Hippocampal formation (tissue), 2 donors: ENCODE data around the gene MMRN1.

Experiments used
- DNase-seq, 2 donors: peaks; one replicate each; lab custom pipeline; 2025; lab: John Stamatoyannopoulos, UW

MMRN1 gene, protein sequence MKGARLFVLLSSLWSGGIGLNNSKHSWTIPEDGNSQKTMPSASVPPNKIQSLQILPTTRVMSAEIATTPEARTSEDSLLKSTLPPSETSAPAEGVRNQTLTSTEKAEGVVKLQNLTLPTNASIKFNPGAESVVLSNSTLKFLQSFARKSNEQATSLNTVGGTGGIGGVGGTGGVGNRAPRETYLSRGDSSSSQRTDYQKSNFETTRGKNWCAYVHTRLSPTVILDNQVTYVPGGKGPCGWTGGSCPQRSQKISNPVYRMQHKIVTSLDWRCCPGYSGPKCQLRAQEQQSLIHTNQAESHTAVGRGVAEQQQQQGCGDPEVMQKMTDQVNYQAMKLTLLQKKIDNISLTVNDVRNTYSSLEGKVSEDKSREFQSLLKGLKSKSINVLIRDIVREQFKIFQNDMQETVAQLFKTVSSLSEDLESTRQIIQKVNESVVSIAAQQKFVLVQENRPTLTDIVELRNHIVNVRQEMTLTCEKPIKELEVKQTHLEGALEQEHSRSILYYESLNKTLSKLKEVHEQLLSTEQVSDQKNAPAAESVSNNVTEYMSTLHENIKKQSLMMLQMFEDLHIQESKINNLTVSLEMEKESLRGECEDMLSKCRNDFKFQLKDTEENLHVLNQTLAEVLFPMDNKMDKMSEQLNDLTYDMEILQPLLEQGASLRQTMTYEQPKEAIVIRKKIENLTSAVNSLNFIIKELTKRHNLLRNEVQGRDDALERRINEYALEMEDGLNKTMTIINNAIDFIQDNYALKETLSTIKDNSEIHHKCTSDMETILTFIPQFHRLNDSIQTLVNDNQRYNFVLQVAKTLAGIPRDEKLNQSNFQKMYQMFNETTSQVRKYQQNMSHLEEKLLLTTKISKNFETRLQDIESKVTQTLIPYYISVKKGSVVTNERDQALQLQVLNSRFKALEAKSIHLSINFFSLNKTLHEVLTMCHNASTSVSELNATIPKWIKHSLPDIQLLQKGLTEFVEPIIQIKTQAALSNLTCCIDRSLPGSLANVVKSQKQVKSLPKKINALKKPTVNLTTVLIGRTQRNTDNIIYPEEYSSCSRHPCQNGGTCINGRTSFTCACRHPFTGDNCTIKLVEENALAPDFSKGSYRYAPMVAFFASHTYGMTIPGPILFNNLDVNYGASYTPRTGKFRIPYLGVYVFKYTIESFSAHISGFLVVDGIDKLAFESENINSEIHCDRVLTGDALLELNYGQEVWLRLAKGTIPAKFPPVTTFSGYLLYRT

DNA sequence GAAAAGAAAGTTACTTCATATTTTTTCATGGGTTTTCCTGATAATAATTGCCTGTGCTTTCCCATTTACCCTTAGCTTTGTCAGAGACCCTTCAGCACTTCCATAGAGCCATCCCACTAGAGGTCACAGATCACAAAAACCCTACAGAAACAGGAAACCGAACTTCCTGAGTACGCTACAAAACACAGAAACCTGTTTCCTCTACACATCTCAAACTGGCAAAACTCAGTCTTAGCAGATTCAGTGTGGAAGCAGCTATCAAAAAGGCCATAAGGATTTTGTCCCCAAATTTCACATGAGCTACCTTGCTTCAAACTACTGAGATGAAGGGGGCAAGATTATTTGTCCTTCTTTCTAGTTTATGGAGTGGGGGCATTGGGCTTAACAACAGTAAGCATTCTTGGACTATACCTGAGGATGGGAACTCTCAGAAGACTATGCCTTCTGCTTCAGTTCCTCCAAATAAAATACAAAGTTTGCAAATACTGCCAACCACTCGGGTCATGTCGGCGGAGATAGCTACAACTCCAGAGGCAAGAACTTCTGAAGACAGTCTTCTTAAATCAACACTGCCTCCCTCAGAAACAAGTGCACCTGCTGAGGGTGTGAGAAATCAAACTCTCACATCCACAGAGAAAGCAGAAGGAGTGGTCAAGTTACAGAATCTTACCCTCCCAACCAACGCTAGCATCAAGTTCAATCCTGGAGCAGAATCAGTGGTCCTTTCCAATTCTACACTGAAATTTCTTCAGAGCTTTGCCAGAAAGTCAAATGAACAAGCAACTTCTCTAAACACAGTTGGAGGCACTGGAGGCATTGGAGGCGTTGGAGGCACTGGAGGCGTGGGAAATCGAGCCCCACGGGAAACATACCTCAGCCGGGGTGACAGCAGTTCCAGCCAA is at the start of gene MMRN1:
MMRN1 (plus strand) TSS at position 206 of the 902 bp plus-strand sequence; CDS start at position 324, 118 bp downstream.
- no peak for DNase-seq

DNA sequence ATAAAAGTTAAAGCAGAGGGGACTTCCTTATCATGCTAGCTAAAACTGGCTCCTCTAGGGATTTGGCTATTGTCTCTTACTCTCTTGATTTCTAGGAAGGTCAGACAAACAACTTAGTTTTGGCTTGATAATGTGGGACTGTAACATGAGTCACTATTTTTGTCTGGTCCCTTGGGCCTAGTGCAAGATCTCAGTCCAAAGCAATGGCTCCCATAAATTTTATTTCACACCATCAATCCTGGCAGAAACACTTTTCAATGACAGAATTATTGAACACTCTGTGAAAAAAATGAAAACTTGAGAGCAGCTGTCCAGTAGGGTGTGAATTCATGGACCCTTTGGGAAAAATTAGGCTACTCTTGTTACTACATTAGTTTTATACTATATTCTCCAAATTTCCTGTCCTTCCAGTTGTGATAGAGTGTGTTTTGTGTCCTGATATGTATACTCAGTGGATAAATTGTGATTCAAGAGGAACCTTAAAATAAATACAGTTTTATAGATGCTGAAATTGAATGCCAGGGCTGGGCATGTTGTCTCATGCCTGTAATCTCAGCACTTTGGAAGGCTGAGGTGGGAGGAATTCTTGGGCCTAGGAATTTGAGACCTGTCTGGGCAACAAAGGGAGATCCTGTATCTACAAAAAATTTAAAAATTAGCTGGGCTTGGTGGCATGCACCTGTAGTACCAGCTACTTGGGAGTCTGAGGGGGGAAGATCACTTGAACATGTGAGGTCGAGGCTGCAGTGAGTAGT is 46.9 kb upstream of the MMRN1 start:
- no peak for DNase-seq

DNA sequence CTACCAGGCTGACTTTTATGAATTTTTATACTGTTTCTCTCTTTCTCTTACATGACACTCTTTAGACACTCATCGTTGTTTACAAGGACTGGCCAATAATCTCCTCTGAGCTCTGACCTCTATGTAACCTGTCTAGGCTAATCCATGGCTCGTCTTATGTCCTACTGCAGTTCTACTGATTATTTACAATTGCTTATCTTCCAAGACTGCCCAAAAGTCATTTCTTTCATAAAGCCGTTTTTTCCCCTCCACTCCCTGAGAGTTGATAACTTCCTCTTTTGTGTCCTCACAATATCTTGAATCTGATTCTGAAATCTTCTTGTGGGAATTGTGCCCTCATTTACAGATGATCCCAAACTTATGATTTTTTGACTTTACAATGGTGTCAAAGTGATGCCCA is 39.4 kb upstream of the MMRN1 start:
- DNase-seq = no peak

DNA sequence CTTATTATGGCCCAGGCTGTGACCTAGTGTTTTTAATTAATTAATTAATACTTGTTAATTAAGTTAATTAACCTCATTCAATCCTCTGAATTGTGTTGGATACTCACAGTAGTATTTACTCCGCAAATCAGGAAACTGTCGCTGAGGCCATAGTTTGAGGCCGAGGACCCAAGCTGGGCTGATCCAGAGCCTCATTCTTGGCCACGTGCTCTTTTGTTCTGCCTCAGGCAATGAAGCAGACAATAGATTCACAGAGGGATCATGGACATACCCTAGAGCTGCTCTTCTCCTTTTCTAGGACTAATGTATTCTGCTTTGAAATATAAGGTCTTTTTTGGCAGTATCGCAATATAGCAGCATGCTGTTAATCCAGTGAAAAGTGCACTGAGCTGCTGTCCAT is 33.7 kb upstream of the MMRN1 start:
- no peak for DNase-seq

DNA sequence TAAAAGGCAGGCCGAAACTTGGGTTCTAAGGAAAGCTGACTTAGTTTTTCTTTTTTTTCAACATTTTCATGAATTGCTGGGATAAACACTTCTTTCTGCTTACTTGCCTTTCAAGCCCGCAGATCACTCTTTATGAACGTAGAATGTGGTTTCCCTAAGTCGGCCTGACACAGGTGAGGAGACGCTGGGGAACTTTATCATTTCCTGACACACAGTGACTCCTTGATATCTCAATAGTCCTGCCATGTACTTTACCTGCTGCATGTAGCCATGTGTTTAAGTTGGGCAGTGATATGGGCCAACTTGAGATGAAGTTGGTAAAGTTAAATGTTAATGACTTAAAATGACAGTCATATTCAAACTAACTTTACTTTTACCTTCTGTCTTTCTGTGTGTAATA is 31.1 kb upstream of the MMRN1 start:
- no peak for DNase-seq

DNA sequence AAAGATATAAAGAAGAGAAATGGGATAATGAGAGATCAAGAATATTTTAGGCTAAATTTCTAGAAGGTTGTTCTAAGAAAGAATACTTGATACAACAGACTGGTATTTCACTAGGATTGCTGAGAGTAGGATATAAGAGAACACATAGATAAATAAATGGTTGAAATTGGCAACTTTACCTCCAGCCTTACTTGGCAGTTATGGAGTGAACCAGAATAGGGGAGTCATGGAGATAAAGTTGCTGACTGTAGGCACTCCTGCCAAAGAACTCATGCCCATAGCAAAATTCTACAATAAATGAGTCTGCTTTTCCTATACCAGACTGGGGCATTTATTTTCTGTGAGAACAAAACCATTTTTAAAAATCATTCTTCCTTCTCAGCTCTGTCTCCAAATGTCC is 26.4 kb upstream of the MMRN1 start:
- DNase-seq = no peak

DNA sequence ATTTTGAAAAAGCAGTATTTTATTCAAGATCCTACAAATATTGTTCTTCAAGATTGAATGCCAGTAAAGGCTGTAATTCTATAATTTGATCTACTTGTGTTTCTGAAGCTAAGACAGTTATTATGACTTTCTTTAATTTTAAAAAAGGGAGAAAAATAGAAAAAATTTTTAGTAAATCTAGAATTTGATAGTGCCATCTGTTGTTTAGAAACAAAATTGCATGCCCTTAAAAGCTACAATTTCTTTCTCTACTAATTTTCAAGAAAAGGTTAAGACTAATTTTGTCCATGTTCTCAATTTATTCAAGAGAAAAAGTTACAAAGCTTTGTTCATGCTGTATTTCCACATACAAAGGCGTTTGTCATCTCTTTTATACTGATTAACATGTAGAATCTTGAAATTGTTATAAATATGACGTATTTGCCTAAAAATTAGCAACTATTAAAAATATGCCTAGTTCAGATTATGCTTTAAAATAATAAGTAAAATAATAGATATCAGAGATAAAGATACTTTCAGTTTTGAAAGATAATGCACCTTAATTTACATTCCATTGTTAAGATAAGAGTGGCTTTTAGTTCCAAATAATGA is 25.6 kb upstream of the MMRN1 start:
- DNase-seq = peak in 1 of 2 donors; percentile 7

- DNase-seq = no peak
These were observed 23.4 kb upstream of the MMRN1 start for GRCh38 chr4:89871211-89871610.

DNA sequence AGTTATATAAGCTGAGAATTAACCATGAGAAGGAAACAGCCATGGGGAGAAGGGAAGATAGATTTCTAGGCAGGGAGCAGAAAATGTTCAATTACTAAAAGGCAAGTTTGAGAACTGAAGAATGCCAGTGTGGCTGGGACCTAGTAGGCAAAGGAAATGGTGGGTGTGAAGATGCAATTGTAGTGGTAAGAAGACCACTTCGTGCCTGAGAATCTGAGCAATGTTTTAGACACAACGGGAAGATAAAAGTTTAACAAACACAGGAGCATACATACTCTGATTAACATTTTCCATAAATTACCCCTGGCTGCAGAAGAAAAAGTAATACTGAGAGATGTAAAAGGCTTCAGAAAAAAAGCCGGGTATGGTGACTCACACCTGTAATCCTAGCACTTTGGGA is 18.1 kb upstream of the MMRN1 start:
- DNase-seq = no peak

DNA sequence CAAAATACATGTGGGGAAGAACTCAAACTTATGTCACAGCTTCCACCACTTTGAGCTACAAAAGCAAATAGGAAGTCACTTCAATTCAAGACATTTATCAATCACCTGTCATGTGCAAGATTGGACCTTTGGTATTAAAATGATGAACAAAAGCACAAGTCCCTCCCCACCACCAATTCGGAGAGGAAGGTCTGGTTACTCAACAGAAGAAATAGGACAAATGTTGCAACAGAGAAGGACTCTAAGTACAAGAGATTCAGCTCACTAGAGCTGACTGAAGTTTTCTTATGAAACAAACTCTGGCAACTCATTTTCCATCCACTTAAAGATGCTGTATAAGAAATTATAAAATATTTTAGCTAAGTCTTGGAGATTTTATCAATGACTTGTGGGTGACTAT is 16.0 kb upstream of the MMRN1 start:
- DNase-seq = no peak

- no peak for DNase-seq
These were observed 15.4 kb upstream of the MMRN1 start for GRCh38 chr4:89879215-89879614.

DNA sequence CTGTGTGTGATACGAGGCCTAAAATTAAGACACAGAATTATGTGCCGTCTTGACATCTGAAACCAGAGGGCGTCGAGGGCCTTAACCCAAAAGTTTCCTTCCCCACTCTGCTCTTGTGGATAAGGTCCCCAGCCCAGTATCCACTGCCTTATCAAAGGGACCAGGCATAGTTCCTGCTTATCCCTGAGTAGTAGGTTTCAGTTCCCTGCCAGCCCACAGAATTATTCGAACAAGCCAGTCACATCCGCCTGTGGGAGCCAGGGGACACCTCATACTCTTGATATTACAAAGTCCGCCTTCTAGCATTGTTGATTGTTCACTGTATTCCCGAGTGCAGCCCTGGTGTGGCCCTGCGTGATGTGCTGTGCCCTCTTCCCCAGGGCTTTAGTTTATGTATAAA is 5.4 kb upstream of the MMRN1 start:
- no peak for DNase-seq

DNA sequence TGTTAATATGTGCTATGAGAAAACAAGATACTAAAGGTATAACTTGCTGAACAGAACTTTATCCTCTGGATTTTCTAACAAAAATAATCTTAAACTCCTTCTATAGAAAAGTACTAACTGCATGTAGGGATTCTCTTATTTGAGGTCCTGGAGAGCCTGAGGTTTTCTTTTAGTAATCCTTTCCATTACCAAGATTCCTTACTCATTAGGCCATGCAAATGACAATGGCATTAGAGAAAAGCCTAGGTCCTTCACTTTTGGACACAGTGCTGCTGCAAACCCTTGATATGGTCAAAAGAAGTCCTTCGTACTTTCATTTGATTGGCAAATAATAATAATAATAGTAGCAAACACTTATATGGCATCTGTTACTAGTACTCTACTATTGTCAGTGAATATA is 3.2 kb downstream of the MMRN1 start:
- DNase-seq = no peak

DNA sequence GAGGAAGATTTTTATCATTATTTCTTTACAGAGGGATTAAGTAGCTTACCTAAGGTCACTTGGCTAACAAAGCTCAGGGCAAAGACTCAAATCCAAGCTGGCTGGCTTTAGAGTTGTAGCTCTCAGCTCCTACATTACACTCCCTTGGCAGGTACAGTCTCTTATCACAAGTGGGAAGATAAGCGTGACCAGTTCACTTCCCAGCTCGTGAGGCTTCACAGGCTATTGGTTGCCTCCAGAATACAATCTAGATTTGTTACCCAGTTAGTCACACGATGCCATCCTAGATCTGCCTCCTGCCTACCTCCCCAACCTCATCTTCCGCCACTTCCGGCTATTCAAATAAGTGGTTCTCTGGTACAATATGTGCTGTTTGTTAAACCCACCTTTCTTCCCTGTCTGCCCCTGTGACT is 3.7 kb downstream of the MMRN1 start:
- DNase-seq = no peak

GRCh38 chr4:89899152-89899551 is 4.5 kb downstream of the MMRN1 start:
- no peak for DNase-seq

DNA sequence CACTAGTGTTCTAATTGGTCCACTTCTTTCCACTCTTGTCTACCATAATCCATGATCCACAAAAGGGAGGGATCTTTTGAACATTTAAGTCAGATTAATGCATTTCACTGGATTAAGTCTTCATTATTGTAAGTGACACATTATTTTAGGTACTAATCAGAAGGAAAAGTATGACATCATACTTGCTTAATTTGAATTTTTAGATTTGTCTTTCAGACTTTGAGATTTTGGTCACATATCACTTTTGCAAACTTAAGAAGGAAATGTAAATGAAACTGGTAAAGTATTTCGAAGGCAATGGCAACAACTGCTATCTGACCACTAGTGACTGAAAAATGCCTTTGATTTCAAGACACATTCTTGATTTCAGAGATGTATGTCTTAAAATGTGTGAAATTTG is 5.2 kb downstream of the MMRN1 start:
- DNase-seq = no peak

DNA sequence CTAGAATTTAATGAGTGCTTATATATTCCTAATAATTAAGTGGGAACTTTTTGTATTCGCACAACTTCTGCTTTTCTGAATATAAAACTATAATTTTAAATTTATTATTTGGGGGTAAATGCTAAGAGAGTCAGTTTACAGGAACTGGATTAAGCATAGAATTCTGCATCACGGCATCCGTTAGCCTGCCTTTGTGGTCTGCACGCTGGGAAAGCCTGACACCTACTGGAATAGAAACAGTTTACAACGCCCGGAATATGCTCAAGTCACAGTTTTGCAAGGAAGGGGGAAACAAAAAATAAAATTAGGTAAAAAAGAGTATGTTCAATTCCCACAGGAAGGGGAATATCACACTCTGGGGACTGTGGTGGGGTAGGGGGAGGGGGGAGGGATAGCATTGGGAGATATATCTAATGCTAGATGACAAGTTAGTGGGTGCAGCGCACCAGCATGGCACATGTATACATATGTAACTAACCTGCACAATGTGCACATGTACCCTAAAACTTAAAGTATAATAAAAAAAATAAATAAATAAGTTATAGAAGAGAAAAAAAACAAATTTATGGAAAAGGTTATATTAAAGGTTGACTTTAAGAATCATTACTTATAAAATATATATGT is 7.3 kb downstream of the MMRN1 start:
- peak; percentile 38 to 73 for DNase-seq

DNA sequence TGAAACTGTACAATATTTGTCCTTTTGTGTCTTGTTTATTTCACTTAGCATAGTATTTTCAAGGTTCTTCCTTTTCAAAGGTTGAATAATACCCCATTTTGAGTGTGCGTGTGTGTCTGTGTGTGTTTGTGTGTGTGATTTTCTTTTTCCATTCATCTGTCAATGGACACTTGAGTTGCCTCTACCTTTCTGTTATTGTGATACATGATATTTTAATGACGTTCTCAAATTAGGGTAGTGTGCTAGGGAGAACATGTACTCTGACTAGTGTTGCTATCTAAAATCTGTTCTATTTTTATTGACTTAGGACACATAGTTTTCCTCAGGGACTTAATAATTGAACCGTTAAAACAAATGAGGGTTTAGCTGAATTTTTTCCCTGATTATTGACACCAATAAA is 9.9 kb downstream of the MMRN1 start:
- no peak for DNase-seq

- no peak for DNase-seq
These were observed 11.7 kb downstream of the MMRN1 start for GRCh38 chr4:89906316-89906715.
